NCI-H748 treated with DMSO at 0.1 percent for 48 hours (cell line): ENCODE data around the gene RHBDL2.
"Not testable (repeated sequence)": the region's sequence is repeated elsewhere in the genome, so short reads cannot be mapped to it uniquely, and the experiment has no call there.

Source experiments
- DNase-seq: peaks from one replicate; lab custom pipeline; 2025; lab: John Stamatoyannopoulos, UW

The RHBDL2 gene, protein sequence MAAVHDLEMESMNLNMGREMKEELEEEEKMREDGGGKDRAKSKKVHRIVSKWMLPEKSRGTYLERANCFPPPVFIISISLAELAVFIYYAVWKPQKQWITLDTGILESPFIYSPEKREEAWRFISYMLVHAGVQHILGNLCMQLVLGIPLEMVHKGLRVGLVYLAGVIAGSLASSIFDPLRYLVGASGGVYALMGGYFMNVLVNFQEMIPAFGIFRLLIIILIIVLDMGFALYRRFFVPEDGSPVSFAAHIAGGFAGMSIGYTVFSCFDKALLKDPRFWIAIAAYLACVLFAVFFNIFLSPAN

DNA sequence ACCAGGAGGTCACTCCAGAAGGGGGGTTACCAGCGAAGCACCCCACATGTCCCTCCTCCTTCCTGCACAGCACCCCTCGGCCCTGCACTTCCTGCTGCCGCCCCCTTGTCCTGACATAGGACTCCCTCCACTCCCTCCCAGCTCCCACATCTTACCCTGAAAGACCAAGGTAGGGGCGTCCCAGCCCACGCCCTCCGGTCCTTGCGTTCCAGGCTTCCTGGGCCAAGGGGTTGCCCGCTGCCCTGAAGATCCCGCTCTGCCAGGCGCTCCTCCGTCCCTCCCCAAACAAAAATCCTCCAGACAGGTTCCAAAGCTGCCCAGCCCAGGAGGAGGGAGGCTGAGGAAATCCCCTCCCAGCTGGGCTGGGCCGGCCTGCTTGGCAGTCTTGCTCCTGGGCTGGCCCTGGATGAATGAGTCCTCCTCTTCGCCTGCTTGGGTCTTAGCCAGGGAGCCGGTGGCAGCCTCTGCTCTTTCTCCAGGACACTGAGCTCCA is at the start of gene RHBDL2:
RHBDL2 (minus strand) TSS at position 304 of the 493 bp plus-strand sequence. CDS start 22,618 bp downstream, outside the sequence.
- no peak for DNase-seq

DNA sequence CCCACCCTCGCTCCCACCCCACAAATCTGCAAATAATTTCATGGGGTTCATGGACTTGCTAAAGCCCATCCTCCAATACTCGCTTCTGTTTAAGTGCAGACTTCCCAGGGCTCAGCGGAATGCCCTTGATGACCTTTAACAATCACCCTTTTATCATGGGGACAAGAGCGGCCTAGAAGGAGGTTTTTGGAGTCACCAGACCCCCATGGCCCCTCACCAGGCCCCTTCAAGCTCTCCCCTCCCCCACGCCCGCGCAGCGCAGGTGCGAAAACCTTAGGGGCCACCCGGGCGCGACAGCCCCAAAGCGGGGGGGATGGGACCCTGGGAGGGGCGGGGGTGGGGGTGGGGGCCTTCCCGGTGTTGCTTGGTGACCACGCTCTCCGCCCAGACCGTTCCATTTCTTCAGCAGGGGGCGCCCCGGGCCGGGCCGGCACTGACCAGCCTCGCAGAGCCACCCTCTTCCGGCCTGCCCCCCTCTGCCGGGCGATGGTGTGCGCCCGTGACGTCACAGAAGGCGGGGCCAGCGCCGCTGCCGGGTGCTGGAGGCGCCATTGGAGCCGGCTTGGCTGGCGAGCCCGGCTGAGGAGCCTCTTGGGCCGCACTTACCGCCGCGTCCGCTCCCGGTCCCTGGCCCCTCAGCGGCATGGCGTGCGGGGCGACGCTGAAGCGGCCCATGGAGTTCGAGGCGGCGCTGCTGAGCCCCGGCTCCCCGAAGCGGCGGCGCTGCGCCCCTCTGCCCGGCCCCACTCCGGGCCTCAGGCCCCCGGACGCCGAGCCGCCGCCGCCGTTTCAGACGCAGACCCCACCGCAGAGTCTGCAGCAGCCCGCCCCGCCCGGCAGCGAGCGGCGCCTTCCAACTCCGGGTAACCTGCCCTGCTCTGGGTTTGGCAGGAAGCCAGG is 49.4 kb upstream of the RHBDL2 start, which contains the start of gene AKIRIN1:
AKIRIN1 (plus strand) TSS at position 539 of the 900 bp plus-strand sequence; CDS start at position 644, 105 bp downstream.
- peak; percentile 86 for DNase-seq

DNA sequence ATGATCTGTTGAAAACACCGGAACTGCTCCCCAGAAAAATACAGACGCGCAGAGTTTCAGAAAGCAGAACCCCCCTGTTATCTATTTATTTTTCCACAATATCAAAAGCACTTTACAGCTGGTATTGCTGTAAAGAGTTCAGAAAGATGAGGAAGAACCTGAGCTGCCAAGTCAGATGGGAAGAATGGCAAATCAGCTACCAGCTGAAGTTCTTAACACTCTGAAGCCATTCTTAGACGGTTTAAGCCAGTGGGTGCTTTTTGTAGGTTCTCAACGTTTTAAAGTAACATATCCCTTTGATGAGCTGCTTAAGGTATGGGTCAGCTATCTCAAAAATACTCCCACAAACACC is 48.7 kb upstream of the RHBDL2 start:
- DNase-seq: peak; percentile 16

DNA sequence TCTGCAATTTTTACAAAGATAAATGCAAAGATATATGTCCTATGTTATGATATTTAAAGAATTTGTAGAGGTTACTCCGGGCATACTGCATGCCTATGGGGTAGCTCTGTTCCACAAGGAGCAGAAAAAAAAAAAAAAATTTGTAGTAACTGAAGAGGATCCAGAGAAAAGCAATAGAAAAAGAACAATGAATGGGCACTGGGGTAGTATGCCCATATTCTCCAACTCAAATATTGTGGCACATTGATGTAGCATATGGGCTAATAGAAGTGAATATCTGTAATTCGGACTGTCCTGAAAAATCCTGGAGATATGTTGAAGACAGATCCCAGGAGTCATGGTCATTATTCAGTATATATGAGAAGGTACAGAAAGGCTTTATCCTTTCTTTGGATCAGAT is 48.3 kb upstream of the RHBDL2 start:
- DNase-seq: no peak

DNA sequence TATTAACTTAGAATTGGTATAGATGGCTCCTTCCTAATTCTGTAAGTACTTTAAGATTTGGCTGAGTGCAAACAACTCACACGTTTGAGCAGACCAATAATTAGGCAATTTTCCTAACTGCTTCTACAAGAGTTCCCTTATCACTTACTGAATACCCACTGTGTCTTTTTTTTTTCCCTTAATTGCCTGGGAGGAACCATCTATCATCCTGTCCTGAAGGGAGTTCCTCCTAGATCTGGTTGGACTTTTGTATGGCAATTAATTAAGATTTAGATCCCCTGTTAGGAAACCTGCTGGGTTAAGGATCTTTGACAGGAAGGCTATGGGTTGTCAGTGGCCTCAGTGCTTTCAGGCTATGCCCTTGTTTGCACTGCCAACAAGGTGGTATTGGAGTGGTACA is 37.8 kb upstream of the RHBDL2 start:
- not testable (repeated sequence) for DNase-seq

DNA sequence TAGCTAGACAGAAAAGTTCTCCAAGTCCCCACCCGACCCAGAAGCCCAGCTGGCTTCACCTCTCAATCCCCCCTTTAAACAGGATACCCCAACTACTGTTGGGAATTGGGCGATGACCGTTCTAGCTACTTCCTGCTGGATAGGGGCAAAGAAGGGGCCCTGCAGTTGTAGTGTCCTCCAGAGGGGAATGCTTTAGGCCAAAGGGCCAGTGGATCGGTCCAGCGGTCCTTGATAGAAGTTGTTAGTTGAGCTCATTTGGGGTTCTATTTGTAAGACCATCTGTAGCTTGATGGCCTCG is 36.6 kb upstream of the RHBDL2 start:
- DNase-seq: not testable (repeated sequence)

DNA sequence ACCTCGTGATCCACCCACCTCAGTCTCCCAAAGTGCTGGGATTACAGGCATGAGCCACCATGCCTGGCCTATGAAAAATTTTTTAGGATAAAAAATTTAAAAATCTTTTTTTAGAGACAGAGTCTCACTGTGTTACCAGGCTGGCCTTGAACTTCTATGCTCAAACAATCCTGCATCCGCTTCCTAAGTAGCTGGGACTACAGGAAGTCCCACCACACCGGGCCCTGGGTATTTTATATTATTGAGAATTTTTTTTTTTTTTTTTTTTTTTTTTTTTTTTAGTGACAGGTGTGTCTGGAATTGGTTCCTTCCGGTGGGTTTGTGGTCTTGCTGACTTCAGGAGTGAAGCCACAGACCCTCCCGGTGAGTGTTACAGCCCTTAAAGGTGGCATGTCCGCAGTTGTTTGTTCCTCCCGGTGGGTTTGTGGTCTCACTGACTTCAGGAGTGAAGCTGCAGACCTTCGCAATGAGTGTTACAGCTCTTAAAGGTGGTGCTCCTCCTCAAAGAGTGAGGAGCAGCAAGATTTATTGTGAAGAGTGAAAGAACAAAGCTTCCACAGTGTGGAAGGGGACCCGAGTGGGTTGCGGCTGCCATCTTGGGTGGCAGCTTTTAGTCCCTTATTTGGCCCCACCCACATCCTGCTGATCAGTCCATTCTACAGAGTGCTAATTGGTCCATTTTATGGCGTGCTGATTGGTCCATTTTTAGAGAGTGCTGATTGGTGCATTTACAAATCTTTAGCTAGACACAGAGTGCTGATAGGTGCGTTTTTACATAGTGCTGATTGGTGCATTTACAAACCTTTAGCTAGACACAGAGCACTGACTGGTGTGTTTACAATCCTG is 36.0 kb upstream of the RHBDL2 start:
- not testable (repeated sequence) for DNase-seq

DNA sequence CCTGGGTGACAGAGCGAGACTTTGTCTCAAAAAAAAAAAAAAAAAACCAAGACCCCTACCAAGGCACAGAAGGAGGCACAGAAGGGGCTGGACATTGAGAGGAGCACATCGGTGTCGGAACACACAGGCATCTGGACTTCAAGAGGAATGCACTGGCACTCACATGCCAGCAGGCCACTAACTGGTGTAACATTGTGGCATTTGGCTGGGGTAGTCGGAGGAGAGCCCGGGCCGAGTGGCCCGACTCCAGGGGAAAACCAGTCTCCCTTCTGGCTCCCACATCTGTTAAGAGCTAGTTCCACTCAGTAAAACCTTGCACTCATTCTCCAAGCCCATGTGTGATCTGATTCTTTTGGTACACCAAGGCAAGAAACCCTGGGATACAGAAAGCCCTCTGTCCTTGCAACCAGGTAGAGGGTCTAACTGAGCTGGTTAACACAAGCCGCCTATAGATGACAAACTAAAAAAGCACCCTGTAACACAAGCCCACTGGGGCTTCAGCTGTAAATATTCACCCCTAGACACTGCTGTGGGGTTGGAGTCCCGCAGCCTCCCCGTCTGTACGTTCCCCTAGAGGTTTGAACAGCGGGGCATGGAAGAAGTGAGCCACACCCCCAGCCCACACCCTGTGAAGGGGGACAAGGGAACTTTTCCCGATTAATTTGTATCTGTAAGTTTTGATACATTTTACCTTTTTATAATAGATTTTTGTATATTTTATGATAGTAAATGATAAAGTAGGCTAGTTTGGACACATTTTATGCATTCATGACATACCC is 32.2 kb upstream of the RHBDL2 start:
- DNase-seq: no peak

DNA sequence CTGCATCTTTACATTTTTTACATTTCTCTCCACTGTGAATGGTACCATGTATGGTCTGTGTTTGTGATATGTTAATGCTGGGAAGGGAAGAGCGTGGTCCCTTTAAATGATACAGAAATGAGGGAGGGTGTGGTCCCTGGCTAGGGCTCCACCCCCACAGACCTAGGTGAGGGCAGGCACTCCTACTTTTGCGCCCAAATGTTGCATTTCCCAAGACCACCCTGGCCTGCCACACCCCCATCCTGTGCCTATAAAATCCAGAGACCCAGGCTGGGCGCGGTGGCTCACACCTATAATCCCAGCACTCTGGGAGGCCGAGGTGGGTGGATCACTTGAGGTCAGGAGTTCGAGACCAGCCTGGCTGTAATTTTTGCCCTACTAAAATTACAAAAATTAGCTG is 31.5 kb upstream of the RHBDL2 start:
- DNase-seq: not testable (repeated sequence)

DNA sequence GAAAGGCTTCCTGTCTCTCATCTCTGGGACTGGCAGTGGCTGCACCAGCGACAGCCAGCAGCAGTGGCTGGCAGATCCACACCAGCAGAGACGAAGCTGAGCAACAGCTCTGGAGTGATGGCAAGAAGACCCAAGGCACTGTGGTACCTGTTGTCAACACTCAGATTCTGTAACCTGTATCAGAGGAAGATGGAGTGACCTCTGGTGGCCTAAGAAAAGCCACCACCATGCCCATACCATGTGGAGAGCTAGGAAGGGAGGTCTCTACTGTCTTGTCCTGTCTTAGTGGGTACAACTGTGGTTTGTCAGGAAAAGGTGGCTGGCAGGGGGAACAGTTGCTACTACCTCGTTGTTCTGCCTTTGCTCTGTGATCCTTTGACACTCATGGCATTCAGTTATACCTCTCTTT is 22.5 kb upstream of the RHBDL2 start:
- DNase-seq: no peak

DNA sequence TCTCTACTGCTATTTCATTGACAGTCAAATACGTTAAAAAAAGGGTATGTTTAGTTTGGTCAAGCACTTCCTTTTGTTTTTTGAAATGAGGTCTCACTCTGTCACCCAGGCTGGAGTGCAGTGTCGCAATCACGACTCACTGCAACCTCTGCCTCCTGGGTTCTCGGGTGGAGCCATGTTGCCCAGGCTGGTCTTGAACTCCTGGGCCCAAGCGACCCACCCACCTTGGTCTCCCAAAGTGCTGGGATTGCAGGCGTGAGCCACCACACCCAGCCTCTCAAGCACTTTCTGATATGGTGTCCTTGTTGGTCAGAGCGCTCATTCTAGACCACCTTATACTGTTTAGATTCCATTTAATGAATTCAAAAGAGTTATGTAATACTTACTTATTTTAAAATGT is 20.9 kb upstream of the RHBDL2 start:
- DNase-seq: no peak

DNA sequence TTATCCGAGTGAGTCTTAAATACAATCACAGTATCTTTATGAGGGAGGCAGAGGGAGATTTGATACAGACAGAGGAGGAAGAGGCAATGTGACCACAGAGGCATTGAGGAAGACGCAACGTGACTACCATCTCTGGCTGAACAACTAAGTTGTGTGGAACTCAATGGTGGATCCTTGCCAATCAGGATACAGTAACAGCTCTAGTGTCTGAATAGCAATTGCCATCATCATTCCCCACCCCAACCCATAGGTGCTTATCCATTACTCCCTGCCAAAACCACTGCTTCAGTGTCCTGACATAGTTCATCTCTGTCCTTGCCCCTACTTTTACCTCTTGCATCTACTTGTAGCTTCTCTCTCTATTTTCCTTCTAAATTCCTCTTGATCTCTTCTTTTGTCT is 20.5 kb upstream of the RHBDL2 start:
- DNase-seq: no peak

DNA sequence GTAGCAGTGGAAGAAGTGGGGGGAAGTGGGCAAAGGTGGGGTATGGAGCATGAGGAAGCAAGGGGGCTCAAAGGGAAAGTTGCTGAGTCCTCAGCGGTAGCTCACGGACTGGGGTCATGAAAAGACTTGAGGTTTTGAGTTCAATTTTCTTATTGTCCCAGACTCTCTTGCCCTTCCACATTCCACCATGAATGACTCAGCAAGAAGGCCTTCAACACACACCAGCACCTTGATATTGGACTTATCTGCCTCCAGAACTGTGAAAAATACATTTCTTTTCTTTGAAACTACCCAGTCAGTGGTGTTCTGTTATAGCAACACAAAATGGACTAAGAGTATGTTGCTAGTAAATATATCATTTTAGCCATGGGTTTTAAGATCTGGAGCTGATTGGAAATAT is 17.3 kb upstream of the RHBDL2 start:
- DNase-seq: no peak

DNA sequence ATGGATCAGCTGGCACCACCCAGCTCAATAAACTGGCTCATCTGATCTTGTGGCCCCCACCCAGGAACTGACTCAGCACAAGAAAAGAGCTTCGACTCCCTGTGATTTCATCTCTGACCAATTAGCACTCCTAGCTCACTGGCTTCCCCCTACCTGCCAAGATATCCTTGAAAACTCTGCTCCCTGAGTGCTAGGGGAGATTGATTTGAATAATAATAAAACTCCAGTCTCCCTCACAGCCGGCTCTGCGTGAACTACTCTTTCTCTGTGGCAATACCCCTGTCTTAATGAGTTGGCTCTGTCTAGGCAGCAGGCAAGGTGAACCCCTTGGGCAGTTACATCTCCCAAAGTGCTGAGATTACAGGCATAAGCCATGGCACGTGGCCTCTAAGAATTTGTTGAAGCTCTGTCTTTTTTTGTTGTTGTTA is 11.8 kb upstream of the RHBDL2 start:
- DNase-seq: no peak

DNA sequence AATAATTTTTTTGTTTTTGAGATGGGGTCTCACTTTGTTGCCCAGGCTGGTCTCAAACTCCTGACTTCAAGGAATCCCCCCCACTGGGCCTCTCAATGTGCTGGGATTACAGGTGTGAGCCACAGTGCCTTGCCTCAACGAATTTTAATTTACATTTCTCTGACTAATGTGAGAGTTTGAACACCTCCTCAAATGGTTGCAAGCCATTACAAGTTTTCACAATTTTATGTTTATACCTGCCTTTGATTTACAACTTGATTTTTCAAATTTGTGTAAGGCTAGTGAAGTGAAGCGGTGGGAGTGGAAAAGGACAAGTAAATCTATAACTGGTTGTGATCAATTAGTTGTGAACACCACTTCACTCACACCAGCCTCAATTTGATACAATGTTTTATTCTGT is 8.9 kb upstream of the RHBDL2 start:
- DNase-seq: no peak

DNA sequence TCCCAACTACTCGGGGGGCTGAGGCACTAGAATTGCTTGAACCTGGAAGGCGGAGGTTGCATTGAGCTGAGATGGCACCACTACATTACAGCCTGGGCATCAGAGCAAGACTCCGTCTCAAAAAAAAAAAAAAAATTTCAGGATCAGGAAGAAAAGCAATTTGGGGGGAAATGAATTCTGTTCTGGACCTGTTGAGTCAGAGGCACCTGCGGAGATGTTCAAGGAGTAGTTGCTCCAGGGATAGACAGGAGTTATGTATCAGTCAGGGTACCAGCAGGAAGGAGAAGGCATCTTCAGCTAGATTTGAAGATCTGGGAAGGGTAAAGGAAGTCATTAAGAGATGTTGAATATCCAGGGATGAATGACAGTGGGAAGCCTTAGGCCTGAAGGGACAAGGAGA is 2.9 kb upstream of the RHBDL2 start:
- DNase-seq: no peak

DNA sequence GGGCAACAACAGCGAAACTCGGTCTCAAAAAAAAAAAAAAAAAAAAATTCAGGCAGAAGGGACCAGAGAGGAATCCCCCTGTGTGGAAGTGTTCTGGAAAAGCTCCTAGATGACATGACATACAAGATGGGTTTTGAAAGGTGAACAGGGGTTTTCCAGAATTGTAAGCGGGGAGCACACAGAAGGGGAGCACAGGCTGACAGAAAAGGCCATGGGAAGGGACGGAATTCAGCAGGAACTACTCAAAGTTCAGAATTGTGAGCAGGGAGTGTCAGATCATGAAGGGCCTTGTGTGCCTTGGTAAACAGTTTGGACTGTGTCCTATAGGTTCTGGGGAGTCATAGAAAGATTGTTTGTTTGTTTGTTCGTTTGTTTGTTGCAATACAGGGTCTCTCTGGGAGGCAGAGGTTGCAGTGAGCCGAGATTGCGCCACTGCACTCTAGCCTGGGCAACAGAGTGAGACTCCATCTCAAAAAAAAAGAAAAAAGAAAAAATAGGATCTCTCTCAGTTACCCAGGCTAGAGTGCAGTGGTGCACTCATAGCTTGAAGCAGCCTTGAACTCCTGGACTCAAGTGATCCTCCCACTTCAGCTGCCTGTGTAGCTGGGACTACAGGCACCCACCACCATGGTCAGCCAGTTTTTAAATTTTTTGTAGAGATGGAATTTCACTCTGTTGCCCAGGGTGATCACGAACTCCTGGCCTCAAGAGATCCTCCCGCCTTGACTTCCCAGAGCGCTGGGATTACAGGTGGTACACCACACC is 1.2 kb upstream of the RHBDL2 start:
- DNase-seq: no peak

DNA sequence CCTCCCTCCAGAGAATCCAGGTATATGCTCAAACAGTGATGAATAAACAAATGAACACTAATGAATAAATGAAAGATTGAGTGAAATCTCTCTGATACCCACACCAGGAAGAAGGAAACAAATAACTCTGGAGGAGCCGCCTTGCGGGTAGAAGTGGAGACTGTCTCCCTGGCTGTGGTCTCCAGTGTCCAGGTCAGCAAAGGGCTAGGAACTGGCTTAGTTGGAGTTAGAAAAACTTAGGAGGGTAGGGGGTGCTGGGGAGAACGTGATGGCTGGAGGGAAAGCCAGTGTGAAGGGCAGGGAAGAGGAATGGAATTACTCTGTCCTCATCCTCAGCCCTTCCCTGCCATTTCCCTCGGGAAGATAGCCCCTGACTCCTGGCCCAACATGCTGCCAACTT is 537 bp downstream of the RHBDL2 start:
- DNase-seq: no peak

DNA sequence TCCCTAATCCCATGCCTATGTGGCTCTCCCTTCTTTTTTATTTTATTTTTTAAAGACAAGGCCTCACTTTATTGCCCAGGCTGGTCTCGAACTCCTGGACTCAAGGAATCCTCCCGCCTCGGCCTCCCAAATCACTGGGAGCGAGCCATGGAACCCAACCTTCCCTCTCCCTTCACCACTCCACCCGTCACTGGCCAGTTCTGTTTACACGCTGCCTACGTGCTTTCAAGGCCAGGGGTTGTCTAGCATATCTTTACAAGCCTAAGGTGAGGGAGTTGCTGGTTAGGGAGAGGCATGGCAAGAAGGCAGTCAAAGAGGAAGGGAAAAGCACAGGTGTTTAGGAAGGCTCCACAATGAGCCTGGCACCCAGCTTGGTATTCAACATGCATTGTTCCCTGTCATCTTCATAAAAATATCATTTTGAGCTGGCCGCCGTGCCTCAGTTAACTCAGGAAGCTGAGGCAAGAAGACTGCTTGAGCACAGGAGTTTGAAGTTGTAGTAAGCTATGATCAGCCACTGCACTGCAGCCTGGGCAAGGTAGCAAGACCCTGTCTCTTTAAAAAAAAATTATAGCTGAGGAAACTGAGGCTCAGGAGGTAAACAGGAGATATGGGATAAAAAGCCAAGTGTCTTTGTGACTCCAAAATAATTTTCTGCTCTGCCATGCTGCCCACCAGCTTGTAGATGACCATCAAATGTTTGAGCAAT is 1.1 kb downstream of the RHBDL2 start:
- DNase-seq: no peak

DNA sequence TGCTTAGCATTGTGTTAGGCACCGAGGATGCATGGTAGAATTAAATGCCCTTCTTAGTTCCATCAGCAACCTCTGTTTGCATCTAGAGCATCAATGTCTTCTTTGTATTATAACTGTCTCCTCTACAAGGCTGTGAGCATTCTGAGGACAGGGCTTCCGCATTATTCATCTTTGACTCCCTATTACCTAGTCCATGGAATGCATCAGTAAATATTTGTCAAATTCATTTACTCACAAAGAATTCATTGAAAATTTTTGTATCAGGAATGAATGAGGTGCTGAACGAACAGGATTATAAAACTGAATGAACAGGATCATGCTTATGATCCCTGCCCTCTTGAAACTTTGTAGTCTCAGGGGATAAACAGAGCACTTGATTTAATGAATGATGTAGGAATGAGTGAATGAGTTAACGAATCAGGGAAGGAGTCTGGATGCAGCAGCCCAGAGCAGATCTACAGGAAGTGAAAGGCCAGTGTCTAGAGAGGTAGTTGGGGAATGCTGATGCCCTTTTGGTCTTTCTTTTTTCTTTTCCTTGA is 2.8 kb downstream of the RHBDL2 start:
- DNase-seq: no peak
